ENCODE measurements around the gene DGKI.
"Not testable (repeated sequence)": the region's sequence is repeated elsewhere in the genome, so short reads cannot be mapped to it uniquely, and the experiment has no call there.

The DGKI gene

GRCh38 chr7:137734221-137734620 is 112.6 kb downstream of the DGKI start:
- peak; percentile 32 for DNase-seq (ENCODE audit: low read depth)

GRCh38 chr7:137732168-137732567 is 114.6 kb downstream of the DGKI start:
- no peak for DNase-seq (ENCODE audit: low read depth)

- DNase-seq (ENCODE audit: low read depth), result peak; percentile 40
Measured at GRCh38 chr7:137731436-137731835, 115.3 kb downstream of the DGKI start.

DNA sequence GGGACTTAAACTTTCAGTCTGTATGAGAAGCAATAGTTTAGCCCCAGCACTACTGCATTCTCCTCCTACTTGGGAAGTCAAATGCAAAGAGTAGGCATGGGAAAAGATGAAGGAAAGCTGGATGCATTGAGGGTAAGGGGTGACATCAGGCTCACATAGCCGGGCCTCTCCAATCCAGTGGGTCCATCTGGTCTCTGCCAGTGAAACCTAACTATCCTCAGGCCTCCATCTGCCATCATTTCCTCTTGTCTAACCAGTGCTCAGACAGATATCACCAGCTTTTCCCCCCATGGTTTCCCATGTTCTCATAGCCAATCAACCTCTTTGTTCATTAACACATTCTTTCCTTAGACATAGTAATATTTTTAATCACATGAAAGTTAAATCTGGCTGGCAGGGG is 118.3 kb downstream of the DGKI start:
- DNase-seq (ENCODE audit: low read depth), result no peak

- DNase-seq (ENCODE audit: low read depth), result no peak
Measured at GRCh38 chr7:137727413-137727812, 119.4 kb downstream of the DGKI start.

- no peak for DNase-seq (ENCODE audit: low read depth)
Measured at GRCh38 chr7:137718355-137718754, 128.4 kb downstream of the DGKI start.

- peak; percentile 59 for DNase-seq (ENCODE audit: low read depth)
Measured at GRCh38 chr7:137717811-137718271, 128.9 kb downstream of the DGKI start.

DNA sequence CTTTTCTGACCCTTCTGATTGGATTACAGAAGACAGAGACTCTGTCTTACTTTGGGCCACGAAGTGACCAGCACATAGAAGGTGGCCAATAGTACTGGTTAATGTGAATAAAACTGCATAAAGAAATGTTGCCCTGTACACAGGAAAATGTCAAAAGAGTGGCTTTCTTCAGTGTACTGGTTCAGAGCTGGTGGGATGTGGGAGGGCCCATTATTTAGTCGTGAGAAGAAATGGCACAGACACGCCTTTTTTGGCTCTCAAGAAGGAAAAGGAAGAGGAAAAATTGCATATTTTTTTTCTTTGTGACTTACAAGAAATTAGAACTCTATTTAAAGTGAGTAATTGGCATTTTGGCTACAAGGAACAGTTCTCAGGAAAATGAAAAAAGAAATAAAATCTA is 129.7 kb downstream of the DGKI start:
- DNase-seq (ENCODE audit: low read depth), result no peak

- no peak for DNase-seq (ENCODE audit: low read depth)
Measured at GRCh38 chr7:137716061-137716460, 130.7 kb downstream of the DGKI start.

GRCh38 chr7:137715533-137715932 is 131.2 kb downstream of the DGKI start:
- peak; percentile 21 for DNase-seq (ENCODE audit: low read depth)

DNA sequence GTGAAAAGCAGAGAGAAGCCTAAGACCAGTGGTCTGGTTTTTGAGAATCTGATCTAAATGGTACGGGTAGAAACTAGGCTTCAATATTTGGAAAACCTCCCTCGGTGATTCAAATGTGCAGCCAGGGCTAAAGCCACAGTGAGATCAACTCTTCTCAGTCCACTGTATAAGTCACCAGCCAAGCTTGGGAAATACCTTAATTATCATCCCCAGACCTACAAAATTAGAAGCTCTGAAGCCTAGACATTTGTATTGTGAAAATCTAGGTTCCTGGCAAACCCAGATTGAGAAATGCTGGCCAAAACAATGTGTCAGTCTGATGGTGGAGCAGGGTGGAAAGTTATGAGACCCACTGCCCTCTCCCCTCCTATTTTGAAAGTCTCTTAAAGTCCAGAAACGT is 131.7 kb downstream of the DGKI start:
- DNase-seq (ENCODE audit: low read depth), result peak; percentile 27

DNA sequence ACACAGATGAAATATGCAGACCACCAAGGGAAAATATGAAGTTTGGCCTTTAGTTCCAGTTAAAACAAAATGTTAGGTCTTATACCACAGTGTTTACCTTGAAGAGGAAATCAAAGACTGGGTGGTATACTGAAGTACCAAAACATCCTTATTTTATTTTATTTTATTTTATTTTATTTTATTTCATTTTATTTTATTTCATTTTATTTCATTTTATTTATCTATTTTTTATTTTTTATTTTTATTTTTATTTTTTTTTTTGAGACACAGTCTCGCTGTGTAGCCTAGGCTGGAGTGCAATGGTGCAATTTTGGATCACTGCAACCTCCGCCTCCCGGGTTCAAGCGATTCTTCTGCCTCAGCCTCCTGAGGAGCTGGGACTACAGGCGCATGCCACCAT is 140.4 kb downstream of the DGKI start:
- not testable (repeated sequence) for DNase-seq (ENCODE audit: low read depth)

GRCh38 chr7:137704723-137705122 is 142.1 kb downstream of the DGKI start:
- no peak for DNase-seq (ENCODE audit: low read depth)

- peak; percentile 30 for DNase-seq (ENCODE audit: low read depth)
Measured at GRCh38 chr7:137703291-137704010, 143.3 kb downstream of the DGKI start.

DNA sequence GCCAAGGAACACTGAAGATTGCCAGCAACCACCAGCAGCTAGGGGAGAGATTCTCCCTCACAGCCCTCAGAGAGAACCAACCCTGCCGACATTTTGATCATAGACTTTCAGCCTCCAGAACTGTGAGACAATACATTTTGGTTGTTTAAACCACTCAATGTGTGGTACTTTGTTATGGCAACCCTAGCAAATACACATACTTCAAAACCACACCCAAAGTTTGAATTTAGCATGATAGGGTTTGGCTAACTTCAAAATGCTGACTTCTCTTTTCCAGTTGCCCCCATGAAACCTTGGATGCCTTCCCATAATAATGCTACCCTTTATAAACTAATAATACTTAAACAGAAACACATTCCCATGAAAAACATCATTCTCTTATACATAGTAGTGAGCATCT is 149.8 kb downstream of the DGKI start:
- DNase-seq (ENCODE audit: low read depth), result no peak

- peak; percentile 15 for DNase-seq (ENCODE audit: low read depth)
Measured at GRCh38 chr7:137696376-137696775, 150.4 kb downstream of the DGKI start.

DNA sequence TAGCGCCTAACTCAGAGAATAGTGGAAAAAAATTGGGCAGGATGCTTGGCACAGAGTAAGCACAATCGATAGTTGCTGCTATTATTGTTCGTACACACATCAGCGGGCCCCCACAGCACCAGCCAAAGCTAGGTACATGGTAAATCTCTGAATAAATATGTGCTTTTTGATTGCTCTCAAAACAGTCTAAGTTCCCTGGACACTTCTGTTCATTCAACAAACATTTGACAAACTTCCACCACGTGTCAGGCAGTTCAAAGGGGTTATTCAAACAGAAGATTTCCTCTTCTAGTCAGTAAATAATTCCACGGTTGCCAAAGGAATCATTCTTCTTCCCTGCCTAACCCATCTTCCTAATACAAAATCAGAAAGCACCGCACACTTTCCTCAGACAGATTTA is 150.8 kb downstream of the DGKI start:
- peak; percentile 34 for DNase-seq (ENCODE audit: low read depth)

DNA sequence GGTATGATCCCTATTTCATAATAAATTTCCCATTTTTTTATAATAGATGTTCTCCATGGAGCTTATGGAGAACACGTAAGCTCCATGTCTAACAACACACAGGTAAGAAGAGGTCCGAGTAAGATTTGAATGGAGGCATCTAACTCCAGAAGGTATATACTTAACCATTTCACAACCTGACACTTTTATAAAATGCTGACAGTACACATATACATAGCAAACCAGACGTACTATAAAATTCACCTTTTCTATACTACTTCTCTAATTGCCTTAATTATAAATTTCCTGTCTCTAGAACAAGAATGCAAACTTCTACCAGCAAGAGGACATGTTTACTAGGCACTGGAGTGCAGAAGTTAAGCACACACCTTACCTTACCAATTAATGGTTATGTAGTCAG is 151.3 kb downstream of the DGKI start:
- no peak for DNase-seq (ENCODE audit: low read depth)

- DNase-seq (ENCODE audit: low read depth), result peak; percentile 52
Measured at GRCh38 chr7:137694405-137694804, 152.4 kb downstream of the DGKI start.

DNA sequence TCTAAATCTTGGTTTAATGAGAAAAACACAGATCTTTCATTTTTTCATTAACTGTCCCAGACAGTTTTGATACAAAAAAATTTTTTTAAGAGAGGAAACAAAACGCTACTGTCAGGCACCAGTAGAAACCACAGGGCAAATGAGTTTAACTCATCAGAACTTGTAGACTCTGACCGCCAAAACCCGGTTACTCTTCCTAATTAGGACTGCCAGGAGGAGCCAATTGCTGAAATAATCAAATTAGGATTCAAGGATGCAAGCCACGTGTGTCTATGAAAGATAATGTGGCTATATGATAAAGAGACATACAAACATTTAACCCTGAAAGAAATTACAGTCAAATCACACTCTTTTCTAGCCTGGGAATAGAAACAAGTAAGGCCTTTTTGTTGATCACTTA is 154.4 kb downstream of the DGKI start:
- DNase-seq (ENCODE audit: low read depth), result no peak

GRCh38 chr7:137691566-137691965 is 155.2 kb downstream of the DGKI start:
- no peak for DNase-seq (ENCODE audit: low read depth)

GRCh38 chr7:137690635-137691034 is 156.1 kb downstream of the DGKI start:
- DNase-seq (ENCODE audit: low read depth), result no peak

- no peak for DNase-seq (ENCODE audit: low read depth)
Measured at GRCh38 chr7:137689761-137690160, 157.0 kb downstream of the DGKI start.

DNA sequence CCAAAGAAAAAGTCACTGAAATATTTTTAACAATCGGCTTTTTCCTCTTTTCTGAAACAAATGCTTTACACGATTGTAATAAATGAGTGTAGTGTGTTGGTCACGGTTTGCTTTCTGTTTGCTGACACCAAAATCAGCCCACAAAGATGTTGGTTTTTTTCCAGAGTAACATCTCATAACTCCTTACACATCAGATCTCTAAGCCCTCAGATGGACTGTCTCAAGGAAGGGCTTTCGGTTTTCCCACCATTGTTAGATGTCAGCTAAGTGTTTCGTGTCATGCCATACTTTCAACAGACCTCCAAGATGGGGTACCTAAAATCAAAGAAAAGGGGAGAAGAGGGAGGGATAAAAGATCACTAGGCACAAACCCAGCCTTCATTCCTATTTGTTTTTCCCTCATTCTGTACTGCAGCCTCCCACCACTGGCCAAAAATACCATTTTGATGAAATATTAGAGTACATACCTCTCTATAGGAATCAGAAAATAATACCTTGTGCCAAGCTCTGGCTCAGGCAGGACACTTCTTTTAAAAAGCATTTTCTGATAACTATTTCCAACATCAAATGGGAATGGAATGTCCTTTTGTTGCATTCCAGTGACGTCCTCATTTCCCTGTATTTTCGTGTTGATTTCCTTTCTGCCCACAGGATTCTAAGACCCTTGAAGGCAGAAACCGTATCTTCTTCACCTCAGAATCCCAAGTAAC is 159.1 kb downstream of the DGKI start:
- DNase-seq (ENCODE audit: low read depth), result peak; percentile 75
